Activated CD8-positive, alpha-beta memory T cell treated with anti-CD3 and anti-CD28 coated beads for 4 hours (primary cell): Measurements from ENCODE around the gene ABCB9.
"Not testable (repeated sequence)": the region's sequence is repeated elsewhere in the genome, so short reads cannot be mapped to it uniquely, and the experiment has no call there.

ENCODE experiments used
- DNase-seq, 2 donors: peaks; one replicate each; pipeline ENCODE4 v3.0.0-alpha.2; 2020; ENCODE audit warnings: low read depth in 2 of 2

ABCB9 gene

GRCh38 chr12:122963941-122964265, 2.4 kb downstream of the ABCB9 start:
- DNase-seq = no peak

GRCh38 chr12:122961531-122962329, 4.5 kb downstream of the ABCB9 start:
- DNase-seq = no peak

GRCh38 chr12:122960193-122960569, 6.1 kb downstream of the ABCB9 start:
- DNase-seq = no peak

- DNase-seq = no peak
Observed at GRCh38 chr12:122959566-122960192, 6.6 kb downstream of the ABCB9 start.

- no peak for DNase-seq
Observed at GRCh38 chr12:122958198-122958888, 7.9 kb downstream of the ABCB9 start.

GRCh38 chr12:122956035-122956434, 10.2 kb downstream of the ABCB9 start:
- DNase-seq = no peak

GRCh38 chr12:122955156-122955555, 11.1 kb downstream of the ABCB9 start:
- no peak for DNase-seq

- DNase-seq = peak; percentile 47 to 55
Observed at GRCh38 chr12:122951979-122952892, 14.0 kb downstream of the ABCB9 start.

- no peak for DNase-seq
Observed at GRCh38 chr12:122951406-122951805, 14.9 kb downstream of the ABCB9 start.

GRCh38 chr12:122949816-122950675, 16.2 kb downstream of the ABCB9 start:
- DNase-seq = no peak

- no peak for DNase-seq
Observed at GRCh38 chr12:122949405-122949804, 16.9 kb downstream of the ABCB9 start.

GRCh38 chr12:122948605-122949004, 17.7 kb downstream of the ABCB9 start:
- no peak for DNase-seq

GRCh38 chr12:122947352-122947792, 18.9 kb downstream of the ABCB9 start:
- DNase-seq = no peak

GRCh38 chr12:122946690-122947341, 19.4 kb downstream of the ABCB9 start:
- DNase-seq = peak; percentile 64 to 71

- no peak for DNase-seq
Observed at GRCh38 chr12:122944605-122945592, 21.4 kb downstream of the ABCB9 start.

GRCh38 chr12:122943196-122943595, 23.1 kb downstream of the ABCB9 start:
- no peak for DNase-seq

- DNase-seq = no peak
Observed at GRCh38 chr12:122942637-122943036, 23.6 kb downstream of the ABCB9 start.

- not testable (repeated sequence) for DNase-seq
Observed at GRCh38 chr12:122941351-122941750, 24.9 kb downstream of the ABCB9 start.

- no peak for DNase-seq
Observed at GRCh38 chr12:122939125-122939524, 27.1 kb downstream of the ABCB9 start.
